ENCODE results near the gene NINJ2. TPM values are rescaled to one million over a fixed set of nuclear protein-coding genes. Genes with fewer than 3 reads are reported as not detected.

The NINJ2 gene
- total RNA-seq, 1 donor from 2014 or later = not detected

DNA sequence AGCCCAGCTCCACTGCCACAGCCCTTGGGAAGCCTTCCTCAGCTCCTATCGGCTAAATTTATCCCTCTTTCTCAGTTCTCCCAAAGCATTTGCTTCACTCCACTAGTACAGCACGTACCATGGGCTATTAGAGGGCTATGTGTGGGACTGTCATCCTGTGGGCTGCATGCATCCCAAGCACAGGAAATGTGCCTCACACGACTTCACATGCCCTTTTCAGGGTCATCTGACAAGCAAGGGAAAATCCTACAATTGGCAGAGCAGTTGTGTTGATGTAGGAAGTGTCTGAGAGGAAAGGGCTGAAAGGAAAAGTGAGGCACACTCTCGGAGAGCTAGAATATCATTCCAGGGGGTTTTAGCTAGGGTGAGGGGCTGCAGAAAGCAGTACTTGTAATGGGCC is 47.6 kb downstream of the NINJ2 start:
- Mint-ChIP-seq H3K27me3 (ENCODE audit: low read depth, unreplicated experiment) (peaks cover 25% of the 10 kb centered on the region), H3K27ac (ENCODE audit: unreplicated experiment) (no peak overlapping the region), H3K4me3 (ENCODE audit: unreplicated experiment) (no peak overlapping the region), H3K4me1 (ENCODE audit: low read depth, unreplicated experiment) (peaks cover 6% of the 10 kb centered on the region), H3K36me3 (ENCODE audit: low read depth, unreplicated experiment) (no peaks in the 10 kb centered on the region), H3K9me3 (ENCODE audit: unreplicated experiment) (peaks cover 3% of the 10 kb centered on the region)
- Histone ChIP-seq H3K27ac (ENCODE audit: low read depth, low read length) (no peak overlapping the region), H3K9me3 (ENCODE audit: insufficient read depth, low read depth, low read length) (no peaks in the 10 kb centered on the region), H3K4me2 (ENCODE audit: low read length) (no peak overlapping the region), H3K4me1 (ENCODE audit: insufficient read depth, low read length) (no peaks in the 10 kb centered on the region), H3K9ac (ENCODE audit: low read length) (no peak overlapping the region), H3K79me2 (ENCODE audit: insufficient read depth, low read length) (no peaks in the 10 kb centered on the region), H2AFZ (ENCODE audit: low read depth, low read length) (no peak overlapping the region), H4K20me1 (ENCODE audit: insufficient read depth, low read length) (no peaks in the 10 kb centered on the region), H3K4me3 (ENCODE audit: insufficient read depth, low read depth, low read length) (no peak overlapping the region), H3K27me3 (ENCODE audit: insufficient read depth, low read length) (no peaks in the 10 kb centered on the region), H3K36me3 (ENCODE audit: insufficient read depth, low read length) (no peaks in the 10 kb centered on the region)
- DNase-seq (ENCODE audit: low read depth) = no peak
- no peak for TF ChIP-seq EZH2 (IDR thresholded peaks at IDR 0.05; ENCODE audit: insufficient read depth, low read length)
- TF ChIP-seq, protein P1, sequence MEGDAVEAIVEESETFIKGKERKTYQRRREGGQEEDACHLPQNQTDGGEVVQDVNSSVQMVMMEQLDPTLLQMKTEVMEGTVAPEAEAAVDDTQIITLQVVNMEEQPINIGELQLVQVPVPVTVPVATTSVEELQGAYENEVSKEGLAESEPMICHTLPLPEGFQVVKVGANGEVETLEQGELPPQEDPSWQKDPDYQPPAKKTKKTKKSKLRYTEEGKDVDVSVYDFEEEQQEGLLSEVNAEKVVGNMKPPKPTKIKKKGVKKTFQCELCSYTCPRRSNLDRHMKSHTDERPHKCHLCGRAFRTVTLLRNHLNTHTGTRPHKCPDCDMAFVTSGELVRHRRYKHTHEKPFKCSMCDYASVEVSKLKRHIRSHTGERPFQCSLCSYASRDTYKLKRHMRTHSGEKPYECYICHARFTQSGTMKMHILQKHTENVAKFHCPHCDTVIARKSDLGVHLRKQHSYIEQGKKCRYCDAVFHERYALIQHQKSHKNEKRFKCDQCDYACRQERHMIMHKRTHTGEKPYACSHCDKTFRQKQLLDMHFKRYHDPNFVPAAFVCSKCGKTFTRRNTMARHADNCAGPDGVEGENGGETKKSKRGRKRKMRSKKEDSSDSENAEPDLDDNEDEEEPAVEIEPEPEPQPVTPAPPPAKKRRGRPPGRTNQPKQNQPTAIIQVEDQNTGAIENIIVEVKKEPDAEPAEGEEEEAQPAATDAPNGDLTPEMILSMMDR (IDR thresholded peaks at IDR 0.05; ENCODE audit: insufficient read depth, low read depth, low read length) = no peak
- FAIRE-seq = no peak

DNA sequence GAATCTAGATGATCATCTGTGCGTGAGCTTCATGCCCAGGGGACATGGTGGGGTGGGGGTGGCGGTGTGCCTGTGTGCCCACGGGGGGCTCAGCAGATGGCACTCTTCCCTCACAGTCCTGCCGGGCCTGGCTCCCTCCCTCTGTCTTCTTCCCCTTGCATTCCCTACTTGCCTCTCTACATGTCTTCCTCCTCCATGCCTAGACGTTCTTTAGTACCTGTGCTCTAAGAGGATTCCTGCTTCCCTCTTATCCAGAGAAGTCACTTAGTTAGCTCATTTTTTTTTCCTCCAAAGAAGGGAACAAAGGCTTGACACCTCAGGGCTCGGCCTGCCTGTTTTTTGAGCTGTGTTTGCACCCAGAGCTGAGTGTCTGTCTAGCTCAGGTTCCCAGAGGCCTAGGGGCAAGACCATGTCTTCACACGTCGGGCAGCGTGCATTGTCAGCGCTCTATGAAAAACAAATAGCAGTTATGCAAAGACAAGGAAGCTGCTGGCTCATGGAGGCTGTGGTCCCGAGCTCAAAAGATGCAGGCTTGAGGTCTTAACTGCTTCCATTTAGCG is 48.8 kb downstream of the NINJ2 start:
- no peak for FAIRE-seq

DNA sequence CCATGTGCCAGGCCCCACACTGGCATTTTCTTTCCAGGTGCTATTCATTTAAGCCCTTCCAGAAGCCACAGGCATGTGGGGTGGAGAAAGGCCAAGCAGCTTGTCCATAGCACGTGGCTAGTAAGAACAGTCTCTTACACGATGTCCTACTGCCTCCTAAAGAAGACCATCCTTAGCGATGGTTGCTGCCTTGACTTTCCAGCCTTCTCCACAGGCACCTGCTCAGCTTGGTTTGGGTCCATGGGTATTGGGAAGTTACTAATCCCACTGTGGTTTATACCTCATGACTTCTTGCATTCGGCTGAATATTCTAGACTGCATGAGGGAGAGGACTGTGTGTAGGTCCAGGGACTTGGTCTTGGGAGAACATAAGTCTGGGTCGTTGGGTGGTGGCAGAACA is 49.2 kb downstream of the NINJ2 start:
- H3K79me2 ChIP-seq (ENCODE audit: insufficient read depth, low read length) = no peaks in the 10 kb centered on the region
- no peak for TF ChIP-seq EZH2 (IDR thresholded peaks at IDR 0.05; ENCODE audit: insufficient read depth, low read length)
- TF ChIP-seq, protein P1 (IDR thresholded peaks at IDR 0.05; ENCODE audit: insufficient read depth, low read depth, low read length) = no peak
- Mint-ChIP-seq H3K36me3 (ENCODE audit: low read depth, unreplicated experiment) (no peaks in the 10 kb centered on the region), H3K9me3 (ENCODE audit: unreplicated experiment) (peaks cover 3% of the 10 kb centered on the region), H3K4me3 (ENCODE audit: unreplicated experiment) (no peak overlapping the region), H3K4me1 (ENCODE audit: low read depth, unreplicated experiment) (peaks cover 10% of the 10 kb centered on the region), H3K27me3 (ENCODE audit: low read depth, unreplicated experiment) (peaks cover 24% of the 10 kb centered on the region), H3K27ac (ENCODE audit: unreplicated experiment) (no peak overlapping the region)
- no peak overlapping the region for H3K4me3 ChIP-seq (ENCODE audit: insufficient read depth, low read depth, low read length)
- no peak overlapping the region for H3K4me2 ChIP-seq (ENCODE audit: low read length)
- H2AFZ ChIP-seq (ENCODE audit: low read depth, low read length) = no peak overlapping the region
- H3K9ac ChIP-seq (ENCODE audit: low read length) = no peak overlapping the region
- no peaks in the 10 kb centered on the region for H4K20me1 ChIP-seq (ENCODE audit: insufficient read depth, low read length)
- no peak for DNase-seq (ENCODE audit: low read depth)
- no peak for FAIRE-seq
- no peaks in the 10 kb centered on the region for H3K9me3 ChIP-seq (ENCODE audit: insufficient read depth, low read depth, low read length)
- H3K27ac ChIP-seq (ENCODE audit: low read depth, low read length) = no peak overlapping the region
- H3K36me3 ChIP-seq (ENCODE audit: insufficient read depth, low read length) = no peaks in the 10 kb centered on the region
- no peaks in the 10 kb centered on the region for H3K27me3 ChIP-seq (ENCODE audit: insufficient read depth, low read length)
- H3K4me1 ChIP-seq (ENCODE audit: insufficient read depth, low read length) = peaks cover 7% of the 10 kb centered on the region

More for the DNA sequence above, 48.8 kb downstream of the NINJ2 start:
- no peak overlapping the region for H3K4me3 Mint-ChIP-seq (ENCODE audit: unreplicated experiment)
- Histone ChIP-seq H3K4me1 (ENCODE audit: insufficient read depth, low read length) (peaks cover 7% of the 10 kb centered on the region), H3K36me3 (ENCODE audit: insufficient read depth, low read length) (no peaks in the 10 kb centered on the region), H4K20me1 (ENCODE audit: insufficient read depth, low read length) (no peaks in the 10 kb centered on the region), H2AFZ (ENCODE audit: low read depth, low read length) (no peak overlapping the region), H3K79me2 (ENCODE audit: insufficient read depth, low read length) (no peaks in the 10 kb centered on the region), H3K9me3 (ENCODE audit: insufficient read depth, low read depth, low read length) (no peaks in the 10 kb centered on the region), H3K27ac (ENCODE audit: low read depth, low read length) (no peak overlapping the region), H3K4me2 (ENCODE audit: low read length) (no peak overlapping the region), H3K4me3 (ENCODE audit: insufficient read depth, low read depth, low read length) (no peak overlapping the region), H3K9ac (ENCODE audit: low read length) (no peak overlapping the region), H3K27me3 (ENCODE audit: insufficient read depth, low read length) (no peaks in the 10 kb centered on the region)
- peaks cover 25% of the 10 kb centered on the region for H3K27me3 Mint-ChIP-seq (ENCODE audit: low read depth, unreplicated experiment)
- H3K27ac Mint-ChIP-seq (ENCODE audit: unreplicated experiment) = no peak overlapping the region
- peaks cover 3% of the 10 kb centered on the region for H3K9me3 Mint-ChIP-seq (ENCODE audit: unreplicated experiment)
- no peaks in the 10 kb centered on the region for H3K36me3 Mint-ChIP-seq (ENCODE audit: low read depth, unreplicated experiment)
- H3K4me1 Mint-ChIP-seq (ENCODE audit: low read depth, unreplicated experiment) = peaks cover 10% of the 10 kb centered on the region
- no peak for TF ChIP-seq EZH2 (IDR thresholded peaks at IDR 0.05; ENCODE audit: insufficient read depth, low read length)
- TF ChIP-seq, protein P1 (IDR thresholded peaks at IDR 0.05; ENCODE audit: insufficient read depth, low read depth, low read length) = no peak
- no peak for DNase-seq (ENCODE audit: low read depth)

All from astrocyte (in vitro differentiated cells and primary cell).